AG10803 (cell line): ENCODE data around the gene RSU1.

Source experiments
- DNase-seq: peaks from one replicate; pipeline ENCODE4 v3.0.0; 2010; ENCODE audit warnings: low read depth
- H3K4me3 ChIP-seq: 2 replicates; pipeline ENCODE4 v1.5.1; 2011; ENCODE audit warnings: mild to moderate bottlenecking, low read length, control low read depth
- TF ChIP-seq, protein P1 (sequence below): conservative IDR thresholded peaks from 2 replicates; pipeline ENCODE4 v1.5.1; 2011; ENCODE audit warnings: mild to moderate bottlenecking, low read length, control low read depth, inconsistent platforms

RSU1 gene

DNA sequence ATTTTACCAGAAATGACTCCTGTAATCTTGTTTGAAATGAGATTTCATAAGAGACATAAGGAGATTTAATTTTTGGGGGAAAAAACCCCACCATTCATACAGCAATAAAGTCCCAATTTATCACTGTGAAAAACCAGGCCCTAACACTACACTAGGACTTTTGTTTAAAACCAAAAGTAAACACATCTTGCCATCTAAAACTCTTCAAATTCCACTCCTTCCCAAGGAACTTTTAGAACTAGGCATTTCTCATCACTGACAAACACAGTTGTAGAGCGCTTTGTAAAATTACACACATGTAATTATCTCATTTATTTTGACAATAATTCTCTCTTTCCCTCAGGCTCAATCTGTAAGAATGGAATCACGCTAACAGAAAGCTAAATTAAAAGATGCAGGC lies 167.5 kb downstream of the RSU1 start:
- TF ChIP-seq, protein P1, sequence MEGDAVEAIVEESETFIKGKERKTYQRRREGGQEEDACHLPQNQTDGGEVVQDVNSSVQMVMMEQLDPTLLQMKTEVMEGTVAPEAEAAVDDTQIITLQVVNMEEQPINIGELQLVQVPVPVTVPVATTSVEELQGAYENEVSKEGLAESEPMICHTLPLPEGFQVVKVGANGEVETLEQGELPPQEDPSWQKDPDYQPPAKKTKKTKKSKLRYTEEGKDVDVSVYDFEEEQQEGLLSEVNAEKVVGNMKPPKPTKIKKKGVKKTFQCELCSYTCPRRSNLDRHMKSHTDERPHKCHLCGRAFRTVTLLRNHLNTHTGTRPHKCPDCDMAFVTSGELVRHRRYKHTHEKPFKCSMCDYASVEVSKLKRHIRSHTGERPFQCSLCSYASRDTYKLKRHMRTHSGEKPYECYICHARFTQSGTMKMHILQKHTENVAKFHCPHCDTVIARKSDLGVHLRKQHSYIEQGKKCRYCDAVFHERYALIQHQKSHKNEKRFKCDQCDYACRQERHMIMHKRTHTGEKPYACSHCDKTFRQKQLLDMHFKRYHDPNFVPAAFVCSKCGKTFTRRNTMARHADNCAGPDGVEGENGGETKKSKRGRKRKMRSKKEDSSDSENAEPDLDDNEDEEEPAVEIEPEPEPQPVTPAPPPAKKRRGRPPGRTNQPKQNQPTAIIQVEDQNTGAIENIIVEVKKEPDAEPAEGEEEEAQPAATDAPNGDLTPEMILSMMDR = no peak
- H3K4me3 ChIP-seq = no peak overlapping the region
- no peak for DNase-seq

- H3K4me3 ChIP-seq = no peak overlapping the region
- TF ChIP-seq, protein P1 = no peak
- no peak for DNase-seq
Observed at GRCh38 chr10:16648366-16648765, 168.9 kb downstream of the RSU1 start.

- peak; percentile 26 for DNase-seq
- TF ChIP-seq, protein P1 = no peak
- no peak overlapping the region for H3K4me3 ChIP-seq
Observed at GRCh38 chr10:16646181-16647059, 170.8 kb downstream of the RSU1 start.

DNA sequence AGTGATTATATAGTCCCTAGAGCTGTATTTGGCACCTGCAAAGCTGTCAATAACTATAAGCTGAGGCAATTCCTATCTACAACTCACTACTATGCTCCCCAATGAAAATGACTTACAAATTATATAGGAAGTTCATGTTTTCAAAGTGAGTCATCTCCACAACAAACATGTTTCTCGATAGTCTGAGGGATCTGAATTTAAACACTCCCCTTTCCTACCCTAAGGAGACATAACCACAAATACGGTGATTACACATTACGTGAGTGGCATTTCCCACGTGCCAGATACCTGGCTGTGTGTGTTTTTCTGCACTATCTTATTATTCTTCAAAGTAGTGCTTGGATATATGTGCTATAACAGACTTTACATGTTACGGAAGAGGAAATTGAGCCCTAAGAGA lies 173.1 kb downstream of the RSU1 start:
- peak; percentile 7 for DNase-seq
- TF ChIP-seq, protein P1 = no peak
- no peak overlapping the region for H3K4me3 ChIP-seq

- no peak overlapping the region for H3K4me3 ChIP-seq
Observed at GRCh38 chr10:16643502-16643901, 173.7 kb downstream of the RSU1 start.

GRCh38 chr10:16640153-16640552 lies 177.1 kb downstream of the RSU1 start:
- DNase-seq = no peak
- H3K4me3 ChIP-seq = no peak overlapping the region
- TF ChIP-seq, protein P1 = no peak

More at GRCh38 chr10:16643502-16643901, 173.7 kb downstream of the RSU1 start:
- TF ChIP-seq, protein P1 = no peak
- no peak for DNase-seq

DNA sequence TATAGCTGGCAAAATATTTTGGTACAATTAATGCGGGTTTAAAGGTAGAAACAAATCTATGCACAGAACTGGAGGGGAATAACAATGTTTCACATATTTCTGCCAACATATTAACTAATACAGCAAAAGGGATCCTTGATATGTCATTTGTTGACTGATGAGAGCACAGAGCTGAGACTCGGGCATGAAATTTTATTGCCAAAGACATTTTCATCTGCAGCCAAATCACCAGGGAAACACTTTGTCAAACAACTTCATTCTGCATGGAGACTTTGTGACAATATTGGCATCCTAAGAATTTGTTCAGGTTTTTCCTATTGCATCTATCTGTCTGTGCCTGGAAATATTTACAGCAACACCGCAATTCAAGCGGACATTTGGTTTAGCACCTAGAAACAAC lies 177.8 kb downstream of the RSU1 start:
- TF ChIP-seq, protein P1 = no peak
- peak; percentile 3 for DNase-seq
- no peak overlapping the region for H3K4me3 ChIP-seq
